ENCODE data around the gene DLGAP1. TPM values are rescaled to one million over a fixed set of nuclear protein-coding genes. Genes with fewer than 3 reads are reported as not detected.

The DLGAP1 gene
- total RNA-seq, 6 experiments from 2014 or later: 0.09 to 0.31 (median 0.18) TPM; not detected in 2

DNA sequence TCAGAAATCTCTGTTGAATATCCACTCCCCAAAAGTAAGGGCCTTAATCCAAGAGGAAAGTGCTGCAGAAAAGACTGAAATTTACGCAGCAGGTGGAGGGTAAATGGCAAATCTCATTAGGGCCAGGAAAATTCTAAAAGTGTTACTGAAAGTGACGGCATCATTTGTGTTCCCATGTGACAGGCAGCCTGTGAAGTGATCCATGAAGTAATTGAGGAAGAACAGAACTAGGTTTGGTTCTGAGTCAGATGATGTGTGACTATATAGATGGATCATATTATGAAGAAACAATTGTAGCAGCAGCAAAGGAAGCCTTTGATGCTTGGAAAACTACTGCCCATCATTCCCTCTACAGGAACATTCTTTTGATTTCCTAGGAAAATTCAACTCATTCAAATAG lies 603.9 kb downstream of the DLGAP1 start:
- intact Hi-C loops (cut with DNase I): no loop called here

DNA sequence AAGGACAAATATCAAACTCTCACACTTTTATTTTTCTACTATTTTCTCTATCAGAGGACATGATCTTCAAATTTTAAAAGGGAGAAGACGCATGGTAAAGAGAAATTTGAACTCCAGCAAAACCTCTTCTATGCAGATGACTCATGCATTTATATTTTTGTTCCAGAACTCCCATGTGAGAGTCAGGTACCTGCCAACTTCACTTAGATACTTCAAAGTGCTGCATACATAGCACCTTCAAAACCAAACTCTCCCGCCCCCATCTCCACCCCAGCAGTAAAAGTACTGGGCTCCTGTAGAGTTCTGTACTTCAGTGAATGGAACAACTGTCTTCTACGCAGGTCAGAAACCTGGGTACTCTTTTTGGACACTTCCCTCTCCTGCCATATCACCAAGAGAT lies 606.8 kb downstream of the DLGAP1 start:
- no peaks in the 10 kb centered on the region for H3K9me3 ChIP-seq
- DNase-seq (no peak), ATAC-seq (no peak)
- WGBS (ENCODE audit: insufficient coverage, low coverage, low lambda C conversion rate, missing lambda C conversion rate): 54% methylated on average over 3 of the region's 3 CpGs
- H3K36me3 ChIP-seq: no peaks in the 10 kb centered on the region
- intact Hi-C loops (cut with DNase I): no loop called here
- H3K27ac ChIP-seq: no peak overlapping the region
- no peak overlapping the region for H3K4me3 ChIP-seq
- TF ChIP-seq, protein P1, sequence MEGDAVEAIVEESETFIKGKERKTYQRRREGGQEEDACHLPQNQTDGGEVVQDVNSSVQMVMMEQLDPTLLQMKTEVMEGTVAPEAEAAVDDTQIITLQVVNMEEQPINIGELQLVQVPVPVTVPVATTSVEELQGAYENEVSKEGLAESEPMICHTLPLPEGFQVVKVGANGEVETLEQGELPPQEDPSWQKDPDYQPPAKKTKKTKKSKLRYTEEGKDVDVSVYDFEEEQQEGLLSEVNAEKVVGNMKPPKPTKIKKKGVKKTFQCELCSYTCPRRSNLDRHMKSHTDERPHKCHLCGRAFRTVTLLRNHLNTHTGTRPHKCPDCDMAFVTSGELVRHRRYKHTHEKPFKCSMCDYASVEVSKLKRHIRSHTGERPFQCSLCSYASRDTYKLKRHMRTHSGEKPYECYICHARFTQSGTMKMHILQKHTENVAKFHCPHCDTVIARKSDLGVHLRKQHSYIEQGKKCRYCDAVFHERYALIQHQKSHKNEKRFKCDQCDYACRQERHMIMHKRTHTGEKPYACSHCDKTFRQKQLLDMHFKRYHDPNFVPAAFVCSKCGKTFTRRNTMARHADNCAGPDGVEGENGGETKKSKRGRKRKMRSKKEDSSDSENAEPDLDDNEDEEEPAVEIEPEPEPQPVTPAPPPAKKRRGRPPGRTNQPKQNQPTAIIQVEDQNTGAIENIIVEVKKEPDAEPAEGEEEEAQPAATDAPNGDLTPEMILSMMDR (IDR thresholded peaks at IDR 0.05): no peak
- no peak for TF ChIP-seq POLR2A (IDR thresholded peaks at IDR 0.05)
- no peaks in the 10 kb centered on the region for H3K27me3 ChIP-seq
- no peaks in the 10 kb centered on the region for H3K4me1 ChIP-seq

More for the DNA sequence above, 603.9 kb downstream of the DLGAP1 start:
- Histone ChIP-seq H3K27ac (no peak overlapping the region), H3K9me3 (no peaks in the 10 kb centered on the region), H3K36me3 (no peaks in the 10 kb centered on the region), H3K4me1 (no peaks in the 10 kb centered on the region), H3K27me3 (no peaks in the 10 kb centered on the region), H3K4me3 (no peak overlapping the region)
- WGBS (ENCODE audit: insufficient coverage, low coverage, low lambda C conversion rate, missing lambda C conversion rate): 88% methylated on average over 2 of the region's 2 CpGs
- DNase-seq (no peak), ATAC-seq (no peak)
- TF ChIP-seq, protein P1 (IDR thresholded peaks at IDR 0.05): no peak
- no peak for TF ChIP-seq POLR2A (IDR thresholded peaks at IDR 0.05)

DNA sequence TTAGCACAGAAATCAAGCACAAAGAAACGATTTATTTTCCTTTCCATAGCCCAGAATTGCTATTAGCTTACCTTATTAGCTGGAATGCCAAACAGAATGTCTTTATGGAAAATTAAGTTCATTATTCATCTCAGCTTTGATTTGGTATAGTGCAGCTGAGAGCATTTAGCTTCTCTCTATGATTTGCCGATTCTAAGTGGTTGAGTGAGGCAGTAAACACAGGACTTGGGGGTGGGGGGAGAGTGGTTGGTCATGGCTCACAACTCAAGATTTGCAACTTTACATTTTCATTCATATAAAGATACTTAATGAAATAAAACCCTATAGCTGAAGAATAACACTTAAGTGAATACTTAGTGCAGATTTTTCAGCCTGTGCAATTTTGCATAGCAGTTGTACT lies 609.9 kb downstream of the DLGAP1 start:
- H3K9me3 ChIP-seq: no peaks in the 10 kb centered on the region
- TF ChIP-seq, protein P1 (IDR thresholded peaks at IDR 0.05): no peak
- no peak for TF ChIP-seq POLR2A (IDR thresholded peaks at IDR 0.05)
- no peaks in the 10 kb centered on the region for H3K27me3 ChIP-seq
- H3K4me3 ChIP-seq: no peak overlapping the region
- ATAC-seq: no peak
- DNase-seq: no peak
- WGBS (ENCODE audit: insufficient coverage, low coverage, low lambda C conversion rate, missing lambda C conversion rate): 79% methylated on average over 2 of the region's 2 CpGs
- H3K27ac ChIP-seq: no peak overlapping the region
- no peaks in the 10 kb centered on the region for H3K4me1 ChIP-seq
- H3K36me3 ChIP-seq: no peaks in the 10 kb centered on the region
- intact Hi-C loops (cut with DNase I): no loop called here

DNA sequence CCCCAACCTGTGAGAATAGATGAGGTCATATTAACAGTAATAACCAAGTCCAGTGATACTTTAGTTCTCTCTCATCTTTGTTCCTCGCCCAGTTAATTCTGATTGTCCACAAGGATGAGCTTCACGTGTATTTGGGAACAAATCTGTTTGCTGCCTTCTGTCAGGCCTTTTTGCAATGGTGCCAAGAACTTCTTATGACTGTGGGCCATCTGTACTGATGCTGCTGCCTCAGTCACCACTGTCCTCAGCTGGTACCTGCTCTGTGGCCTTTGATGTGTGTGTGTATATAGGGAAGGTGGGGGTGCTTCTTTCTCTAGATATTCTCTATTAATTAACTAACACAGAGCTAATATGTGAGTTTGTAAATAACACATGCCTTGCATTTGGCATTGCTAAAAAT lies 612.3 kb downstream of the DLGAP1 start:
- H3K27me3 ChIP-seq: no peaks in the 10 kb centered on the region
- intact Hi-C loops (cut with DNase I): no loop called here
- no peaks in the 10 kb centered on the region for H3K4me1 ChIP-seq
- no peaks in the 10 kb centered on the region for H3K9me3 ChIP-seq
- 50% methylated on average over 1 of the region's 2 CpGs for WGBS (ENCODE audit: insufficient coverage, low coverage, low lambda C conversion rate, missing lambda C conversion rate)
- no peak overlapping the region for H3K27ac ChIP-seq
- H3K36me3 ChIP-seq: no peaks in the 10 kb centered on the region
- TF ChIP-seq POLR2A (IDR thresholded peaks at IDR 0.05): no peak
- TF ChIP-seq, protein P1 (IDR thresholded peaks at IDR 0.05): no peak
- DNase-seq (no peak), ATAC-seq (no peak)
- no peak overlapping the region for H3K4me3 ChIP-seq

DNA sequence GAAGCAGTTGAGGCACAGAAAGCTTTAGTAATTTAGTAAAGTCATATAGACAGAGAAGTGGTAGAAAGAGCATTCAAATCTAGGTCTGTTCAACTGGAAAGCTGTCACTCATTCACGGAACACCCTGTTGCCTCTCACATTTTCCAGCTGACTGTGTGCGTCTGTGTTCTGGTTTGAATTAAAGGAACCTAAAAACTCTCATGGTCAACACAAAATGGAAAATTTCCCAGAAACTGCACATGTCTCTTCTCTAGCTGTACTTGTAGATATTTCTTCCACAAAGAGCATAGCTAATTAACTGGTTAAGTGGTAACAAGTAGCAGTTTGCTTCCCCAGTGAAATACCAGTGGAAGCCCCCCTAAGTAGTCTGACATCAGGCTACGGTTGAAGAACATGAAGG lies 614.3 kb downstream of the DLGAP1 start:
- Histone ChIP-seq H3K27ac (no peak overlapping the region), H3K4me3 (no peak overlapping the region), H3K27me3 (no peaks in the 10 kb centered on the region), H3K36me3 (no peaks in the 10 kb centered on the region), H3K9me3 (no peaks in the 10 kb centered on the region), H3K4me1 (no peaks in the 10 kb centered on the region)
- TF ChIP-seq, protein P1 (IDR thresholded peaks at IDR 0.05): no peak
- TF ChIP-seq POLR2A (IDR thresholded peaks at IDR 0.05): no peak
- intact Hi-C loops (cut with DNase I): no loop called here
- no peak for DNase-seq
- WGBS (ENCODE audit: insufficient coverage, low coverage, low lambda C conversion rate, missing lambda C conversion rate): 72% methylated on average over 3 of the region's 3 CpGs
- no peak for ATAC-seq

Measured in right lobe of liver (tissue), 6 donors.